Coronary artery (tissue), 2 donors: ENCODE measurements around the gene GALNT7.

Experiments used
- DNase-seq: peaks from one replicate; pipeline ENCODE4 v3.0.0-alpha.2; 2017; ENCODE audit warnings: low spot score
- H3K27ac ChIP-seq, 2 donors: fragments of 200-600 bp; sonication (generic); one replicate each; pipeline ENCODE4 v1.5.1; 2016 to 2019
- H3K4me3 ChIP-seq: fragments of 200-600 bp; sonication (generic); 2 replicates; pipeline ENCODE4 v1.5.1; 2016; ENCODE audit warnings: mild to moderate bottlenecking, moderate library complexity
- TF ChIP-seq, protein P1 (sequence below): fragments of 200-600 bp; sonication (generic); IDR thresholded peaks from one replicate; pipeline ENCODE4 v1.5.1; 2019; ENCODE audit warnings: antibody characterized with exemption

The GALNT7 gene

DNA sequence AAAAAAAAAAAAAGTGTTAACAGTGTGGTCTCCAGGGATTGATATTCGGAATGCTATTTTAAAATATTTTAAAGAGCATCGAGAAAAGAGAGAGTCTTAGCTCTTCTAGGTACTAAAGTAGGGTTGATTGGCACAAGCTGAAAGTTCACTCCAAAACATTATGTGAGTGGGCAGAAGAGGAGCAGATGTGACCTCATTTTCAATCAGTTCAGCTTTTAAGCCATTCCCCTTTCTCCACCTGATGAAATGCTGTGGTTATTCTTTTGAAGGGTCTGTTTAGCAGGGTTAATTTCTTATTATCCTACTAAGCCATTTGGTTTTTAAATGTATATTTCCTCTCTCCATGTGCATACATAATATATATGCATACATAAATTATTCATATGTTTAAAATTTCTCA, 69.2 kb downstream of the GALNT7 start:
- Histone ChIP-seq H3K27ac (no peak overlapping the region), H3K4me3 (no peak overlapping the region)
- no peak for DNase-seq
- TF ChIP-seq, protein P1, sequence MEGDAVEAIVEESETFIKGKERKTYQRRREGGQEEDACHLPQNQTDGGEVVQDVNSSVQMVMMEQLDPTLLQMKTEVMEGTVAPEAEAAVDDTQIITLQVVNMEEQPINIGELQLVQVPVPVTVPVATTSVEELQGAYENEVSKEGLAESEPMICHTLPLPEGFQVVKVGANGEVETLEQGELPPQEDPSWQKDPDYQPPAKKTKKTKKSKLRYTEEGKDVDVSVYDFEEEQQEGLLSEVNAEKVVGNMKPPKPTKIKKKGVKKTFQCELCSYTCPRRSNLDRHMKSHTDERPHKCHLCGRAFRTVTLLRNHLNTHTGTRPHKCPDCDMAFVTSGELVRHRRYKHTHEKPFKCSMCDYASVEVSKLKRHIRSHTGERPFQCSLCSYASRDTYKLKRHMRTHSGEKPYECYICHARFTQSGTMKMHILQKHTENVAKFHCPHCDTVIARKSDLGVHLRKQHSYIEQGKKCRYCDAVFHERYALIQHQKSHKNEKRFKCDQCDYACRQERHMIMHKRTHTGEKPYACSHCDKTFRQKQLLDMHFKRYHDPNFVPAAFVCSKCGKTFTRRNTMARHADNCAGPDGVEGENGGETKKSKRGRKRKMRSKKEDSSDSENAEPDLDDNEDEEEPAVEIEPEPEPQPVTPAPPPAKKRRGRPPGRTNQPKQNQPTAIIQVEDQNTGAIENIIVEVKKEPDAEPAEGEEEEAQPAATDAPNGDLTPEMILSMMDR = no peak

DNA sequence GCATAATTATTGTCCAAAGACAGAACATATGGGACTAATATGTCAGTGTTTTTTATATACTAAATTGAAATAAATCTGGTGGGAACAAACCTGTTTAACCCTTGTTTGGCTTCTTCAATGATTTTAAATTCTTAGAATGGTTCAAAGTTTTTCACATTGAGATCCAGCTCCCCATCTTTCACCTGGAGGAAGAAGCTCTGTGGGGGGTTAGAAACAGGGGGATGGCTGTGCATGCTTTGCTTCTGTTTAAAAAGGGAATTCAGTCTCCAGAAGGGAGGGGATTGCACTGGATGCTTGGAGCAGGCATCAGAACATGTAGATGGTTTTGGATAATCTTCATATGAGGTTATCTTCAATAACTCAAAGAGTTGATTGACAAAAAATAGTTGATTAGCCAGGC, 72.1 kb downstream of the GALNT7 start:
- DNase-seq = no peak
- TF ChIP-seq, protein P1 = no peak
- no peak overlapping the region for H3K27ac ChIP-seq
- no peak overlapping the region for H3K4me3 ChIP-seq

DNA sequence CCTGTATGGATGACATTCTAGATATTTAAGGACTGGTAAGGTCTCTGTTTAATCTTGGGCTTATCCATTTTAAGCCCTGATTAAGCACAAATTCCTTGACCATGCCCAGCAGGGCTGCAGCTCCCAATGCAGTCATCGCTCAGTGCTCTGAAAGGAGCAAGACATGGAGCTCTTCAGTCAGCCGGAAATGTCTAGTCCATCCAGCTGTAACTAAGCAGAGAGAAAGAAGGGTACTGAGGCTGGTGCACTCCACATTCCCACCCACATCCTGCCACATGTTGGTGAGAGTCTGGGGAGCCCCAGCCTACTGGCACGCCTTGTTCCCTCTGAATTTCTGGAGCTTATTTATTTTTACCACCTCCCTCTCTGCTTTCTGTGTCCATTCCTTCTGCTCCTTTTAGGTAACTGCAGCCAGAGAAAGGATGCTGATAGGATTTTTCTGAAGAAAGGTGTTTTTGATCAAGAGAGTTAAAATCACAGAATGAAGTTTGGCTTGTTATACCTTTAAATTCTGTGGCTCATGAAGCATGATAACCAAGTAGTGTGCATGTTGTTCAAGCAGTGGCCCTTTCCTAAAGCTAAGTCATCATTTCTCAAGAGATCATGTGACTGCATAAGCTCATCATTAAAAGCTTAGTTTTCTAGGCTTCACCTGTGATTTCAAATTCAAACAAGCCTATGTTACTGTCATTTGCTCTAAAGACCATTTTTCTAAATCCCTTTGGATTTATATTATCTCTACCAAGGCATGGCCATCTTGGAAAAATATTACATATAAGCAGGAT, 74.0 kb downstream of the GALNT7 start:
- TF ChIP-seq, protein P1 = no peak
- Histone ChIP-seq H3K4me3 (no peak overlapping the region), H3K27ac (no peak overlapping the region)
- DNase-seq = no peak

DNA sequence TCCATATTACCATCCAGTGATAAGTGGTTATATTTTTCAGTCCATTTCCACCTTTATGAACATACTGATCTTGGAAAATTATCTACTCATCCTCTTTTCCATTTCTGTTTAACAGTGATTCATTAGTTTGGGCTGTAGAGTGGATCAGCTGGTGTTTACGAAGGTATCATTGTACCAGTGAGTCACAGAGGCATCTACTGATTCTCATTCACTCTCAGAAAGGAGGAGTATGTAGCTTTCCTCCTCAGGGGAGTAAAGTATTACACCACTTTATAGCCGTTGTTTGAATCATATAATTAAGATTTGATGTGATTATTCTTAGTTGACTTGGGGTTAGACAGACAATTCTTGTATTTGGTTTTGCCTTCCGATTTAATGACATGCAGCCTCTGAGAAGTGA, 74.7 kb downstream of the GALNT7 start:
- no peak for DNase-seq
- TF ChIP-seq, protein P1 = no peak
- Histone ChIP-seq H3K27ac (no peak overlapping the region), H3K4me3 (no peak overlapping the region)

DNA sequence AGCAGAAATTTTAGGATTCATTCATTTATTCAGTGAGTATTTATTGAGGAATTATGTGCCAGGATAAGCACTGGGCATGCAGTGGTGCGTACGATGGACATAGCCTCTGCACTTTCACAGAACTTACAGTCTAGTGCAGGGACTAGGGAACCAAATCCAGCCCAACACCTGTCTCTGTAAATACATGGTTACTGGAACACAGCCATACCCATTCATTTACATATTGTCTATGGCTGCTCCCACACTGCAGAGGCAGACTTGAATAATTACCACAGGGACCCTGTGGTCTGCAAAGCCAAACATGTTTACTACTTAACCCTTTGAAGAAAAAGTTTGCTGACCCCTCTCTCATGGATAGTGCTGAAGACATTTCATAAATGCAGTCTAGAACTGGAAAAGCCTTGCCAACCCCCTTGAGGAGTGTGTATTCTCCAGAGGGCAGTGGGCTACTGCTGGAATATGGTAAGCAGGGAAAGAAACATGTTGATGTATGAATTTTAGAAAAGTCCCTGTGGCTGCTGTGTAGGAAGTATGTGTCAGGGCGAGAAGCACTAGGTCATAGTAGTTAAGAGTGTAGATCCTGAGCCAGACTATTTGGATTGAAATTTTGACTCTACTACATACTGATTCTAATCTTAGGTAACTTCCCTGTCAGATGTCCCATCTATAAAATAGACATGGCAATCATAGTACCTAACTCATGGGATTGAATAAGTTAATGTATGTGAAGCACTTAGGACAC, 75.5 kb downstream of the GALNT7 start:
- Histone ChIP-seq H3K27ac (no peak overlapping the region), H3K4me3 (no peak overlapping the region)
- DNase-seq = no peak
- TF ChIP-seq, protein P1 = no peak

DNA sequence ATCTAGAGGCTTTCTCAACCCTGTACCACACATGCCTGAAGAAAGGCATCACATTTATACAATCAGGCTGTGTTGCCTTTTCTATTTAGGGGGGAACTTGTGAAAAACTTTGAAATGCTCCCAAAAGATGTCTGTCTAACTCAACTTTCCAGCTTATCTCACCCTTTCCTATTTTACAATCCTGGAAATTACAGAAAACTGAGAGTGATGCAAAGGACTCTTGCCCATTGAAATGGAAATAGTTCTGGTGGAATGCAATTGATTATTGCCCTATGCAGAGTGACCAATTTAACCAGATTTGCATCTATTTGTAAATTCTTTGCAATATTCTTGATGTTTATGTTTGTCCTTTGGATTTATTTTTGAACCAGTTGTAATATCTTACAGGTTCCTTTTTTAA, 77.3 kb downstream of the GALNT7 start:
- no peak for DNase-seq
- no peak overlapping the region for H3K27ac ChIP-seq
- no peak overlapping the region for H3K4me3 ChIP-seq
- TF ChIP-seq, protein P1 = no peak

DNA sequence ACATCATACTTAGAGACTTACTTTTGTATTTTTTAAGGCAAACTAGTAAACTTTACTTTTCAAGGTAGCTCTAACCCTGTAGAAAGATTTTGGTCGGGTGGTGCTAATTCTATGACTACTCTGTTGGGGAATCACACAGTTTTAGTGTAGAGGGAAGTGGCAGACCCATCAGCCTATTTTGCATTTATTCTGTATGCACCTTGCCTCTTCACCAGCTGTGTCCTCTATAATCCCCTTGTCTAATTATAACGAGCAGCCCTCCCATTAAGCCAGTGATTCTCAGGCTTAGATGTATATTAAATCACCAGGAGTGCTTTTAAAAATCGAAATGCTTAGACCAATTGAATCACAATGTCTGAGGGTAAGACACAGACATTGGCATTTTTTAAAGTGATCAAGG, 78.1 kb downstream of the GALNT7 start:
- no peak overlapping the region for H3K4me3 ChIP-seq
- DNase-seq = no peak
- TF ChIP-seq, protein P1 = no peak
- H3K27ac ChIP-seq = no peak overlapping the region
